Keratinocyte (primary cell): ENCODE measurements around the gene MAP4K3. TPM values are rescaled to one million over a fixed set of nuclear protein-coding genes. Genes with fewer than 3 reads are reported as not detected.

ENCODE experiments used
- DNase-seq: peaks from one replicate; pipeline ENCODE4 v3.0.0-alpha.2; 2011; ENCODE audit warnings: low read depth, missing footprints, low spot score
- FAIRE-seq: peaks from 2 replicates; lab custom pipeline; 2011; peaks lifted over from hg19 to GRCh38; lab: Jason Lieb, UNC
- H2AFZ ChIP-seq: 2 replicates; pipeline ENCODE4 v1.6.0; 2012; ENCODE audit warnings: low read length, control low read depth, inconsistent platforms; ENCODE audit not compliant: control insufficient read depth
- H3K27ac ChIP-seq: 2 replicates; pipeline ENCODE4 v1.5.1; 2011; ENCODE audit warnings: low read length; ENCODE audit not compliant: control insufficient read depth, insufficient read depth
- H3K27me3 ChIP-seq: 3 replicates; pipeline ENCODE4 v1.6.0; 2011; ENCODE audit warnings: low read length; ENCODE audit not compliant: control insufficient read depth, insufficient read depth; ENCODE audit errors: extremely low read depth
- H3K36me3 ChIP-seq, 2 experiments: 2 replicates in 1 of 2; 3 replicates in 1 of 2; pipeline ENCODE4 v1.5.1; 2011; ENCODE audit warnings: low read length in 2 of 2, mild to moderate bottlenecking in 1 of 2; ENCODE audit not compliant: control insufficient read depth in 2 of 2, insufficient read depth in 2 of 2; ENCODE audit errors: extremely low read depth in 1 of 2
- H3K4me1 ChIP-seq: 3 replicates; pipeline ENCODE4 v1.5.1; 2011; ENCODE audit warnings: low read length; ENCODE audit not compliant: control insufficient read depth, insufficient read depth; ENCODE audit errors: extremely low read depth
- H3K4me2 ChIP-seq: 3 replicates; pipeline ENCODE4 v1.6.0; 2011; ENCODE audit warnings: low read depth, low read length; ENCODE audit not compliant: control insufficient read depth, insufficient read depth; ENCODE audit errors: extremely low read depth
- H3K4me3 ChIP-seq, 3 experiments: fragments of 200-600 bp in 1 of 3; sonication (generic) in 1 of 3; 2 replicates in 2 of 3; 3 replicates in 1 of 3; pipeline ENCODE4 v1.5.1; 2011 to 2016; ENCODE audit warnings: low read length in 3 of 3, mild to moderate bottlenecking in 3 of 3, control low read depth in 2 of 3, inconsistent platforms in 1 of 3, low read depth in 1 of 3, mixed read lengths in 1 of 3, mixed run types in 1 of 3, moderate library complexity in 1 of 3; ENCODE audit not compliant: control insufficient read depth in 2 of 3, insufficient read depth in 2 of 3; ENCODE audit errors: extremely low read depth in 1 of 3
- H3K79me2 ChIP-seq: 2 replicates; pipeline ENCODE4 v1.6.0; 2012; ENCODE audit warnings: low read length; ENCODE audit not compliant: control insufficient read depth, insufficient read depth
- H3K9ac ChIP-seq: 3 replicates; pipeline ENCODE4 v1.6.0; 2011; ENCODE audit warnings: low read length; ENCODE audit not compliant: control insufficient read depth, insufficient read depth; ENCODE audit errors: extremely low read depth
- H3K9me1 ChIP-seq: 3 replicates; pipeline ENCODE4 v1.6.0; 2011; ENCODE audit warnings: low read length; ENCODE audit not compliant: control insufficient read depth, insufficient read depth; ENCODE audit errors: extremely low read depth
- H3K9me3 ChIP-seq: 2 replicates; pipeline ENCODE4 v1.5.1; 2012; ENCODE audit warnings: low read depth, low read length; ENCODE audit not compliant: control insufficient read depth
- H4K20me1 ChIP-seq: 3 replicates; pipeline ENCODE4 v1.6.0; 2011; ENCODE audit warnings: low read length; ENCODE audit not compliant: control insufficient read depth, insufficient read depth; ENCODE audit errors: extremely low read depth
- EZH2 ChIP-seq: IDR thresholded peaks from one replicate; pipeline ENCODE4 v1.6.1; 2012; ENCODE audit warnings: inconsistent platforms, mild to moderate bottlenecking, low read length, moderate library complexity
- dilution Hi-C: fragments of 300-500 bp; cut with MboI; formaldehyde crosslinking; loops from one replicate; pipeline ENCODE4 v1.7.0; 2020; ENCODE audit warnings: low sequenced_read_pairs; ENCODE audit not compliant: extremely low pct_ligation_motif_present
- polyA plus RNA-seq, 5 experiments: library from polyadenylated mRNA; depleted of rRNA in 3 of 5; stranded (reverse) in 3 of 5; stranded (forward) in 1 of 5; unstranded in 1 of 5; fragments of >200 nt; gene quantifications; 1 replicate in 1 of 5; 2 replicates in 3 of 5; 3 replicates in 1 of 5; pipeline versions ENCODE4 v1.2.1 to v1.2.3, GENCODE V29; 2011 to 2012; ENCODE audit warnings: missing spikeins in 2 of 5, low read depth in 1 of 5, low replicate concordance in 1 of 5
- TF ChIP-seq, protein P1 (sequence below), 3 experiments: IDR thresholded peaks in 1 of 3; conservative IDR thresholded peaks in 1 of 3; optimal IDR thresholded peaks in 1 of 3; 2 replicates in 2 of 3; 3 replicates in 1 of 3; pipeline versions ENCODE3 to v1.5.1; 2011; ENCODE audit warnings: low read length in 3 of 3, mild to moderate bottlenecking in 3 of 3, moderate library complexity in 2 of 3, control low read depth in 1 of 3, inconsistent platforms in 1 of 3; ENCODE audit not compliant: insufficient read depth in 2 of 3; ENCODE audit errors: extremely low read depth in 1 of 3

Gene MAP4K3
- polyA plus RNA-seq, 1 donor (not counting 4 experiments of a cell fraction or from before 2014, with no cell fraction given), result 19.4 TPM

DNA sequence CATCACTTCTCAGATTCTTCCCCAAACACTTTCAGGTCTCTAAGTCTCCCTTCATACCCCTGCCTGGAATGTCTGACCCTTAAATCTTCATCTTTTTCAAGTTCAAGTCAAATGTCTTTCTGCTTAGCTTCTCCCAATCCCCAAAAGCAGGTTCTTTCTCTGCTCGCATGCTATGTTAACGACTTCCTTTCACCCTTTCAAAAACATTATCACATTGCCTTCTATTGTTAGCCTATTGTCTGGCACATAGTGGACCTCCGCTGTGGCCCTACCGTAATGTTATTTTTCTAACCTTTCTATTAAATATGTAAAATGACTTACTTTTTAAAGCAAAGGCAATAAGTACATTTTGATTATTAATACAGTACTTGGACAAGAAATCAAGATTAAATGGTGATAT lies 195.5 kb downstream of the MAP4K3 start:
- Histone ChIP-seq H4K20me1 (no peaks in the 10 kb centered on the region), H2AFZ (no peak overlapping the region), H3K9me3 (no peaks in the 10 kb centered on the region), H3K9ac (no peak overlapping the region), H3K27me3 (no peaks in the 10 kb centered on the region), H3K79me2 (no peaks in the 10 kb centered on the region), H3K36me3 (no peaks in the 10 kb centered on the region), H3K4me2 (no peak overlapping the region), H3K27ac (no peak overlapping the region), H3K9me1 (no peaks in the 10 kb centered on the region), H3K4me3 (no peak overlapping the region), H3K4me1 (no peaks in the 10 kb centered on the region)
- dilution Hi-C loops, result no loop called here
- no peak for TF ChIP-seq EZH2
- TF ChIP-seq, protein P1, sequence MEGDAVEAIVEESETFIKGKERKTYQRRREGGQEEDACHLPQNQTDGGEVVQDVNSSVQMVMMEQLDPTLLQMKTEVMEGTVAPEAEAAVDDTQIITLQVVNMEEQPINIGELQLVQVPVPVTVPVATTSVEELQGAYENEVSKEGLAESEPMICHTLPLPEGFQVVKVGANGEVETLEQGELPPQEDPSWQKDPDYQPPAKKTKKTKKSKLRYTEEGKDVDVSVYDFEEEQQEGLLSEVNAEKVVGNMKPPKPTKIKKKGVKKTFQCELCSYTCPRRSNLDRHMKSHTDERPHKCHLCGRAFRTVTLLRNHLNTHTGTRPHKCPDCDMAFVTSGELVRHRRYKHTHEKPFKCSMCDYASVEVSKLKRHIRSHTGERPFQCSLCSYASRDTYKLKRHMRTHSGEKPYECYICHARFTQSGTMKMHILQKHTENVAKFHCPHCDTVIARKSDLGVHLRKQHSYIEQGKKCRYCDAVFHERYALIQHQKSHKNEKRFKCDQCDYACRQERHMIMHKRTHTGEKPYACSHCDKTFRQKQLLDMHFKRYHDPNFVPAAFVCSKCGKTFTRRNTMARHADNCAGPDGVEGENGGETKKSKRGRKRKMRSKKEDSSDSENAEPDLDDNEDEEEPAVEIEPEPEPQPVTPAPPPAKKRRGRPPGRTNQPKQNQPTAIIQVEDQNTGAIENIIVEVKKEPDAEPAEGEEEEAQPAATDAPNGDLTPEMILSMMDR (optimal IDR thresholded peaks at IDR 0.05 in 1 of 3, IDR thresholded peaks at IDR 0.05 in 1 of 3, conservative IDR thresholded peaks at IDR 0.05 in 1 of 3; ENCODE audit: extremely low read depth in 1 of 3, insufficient read depth in 2 of 3, low read length in 3 of 3), result no peak
- no peak for DNase-seq
- FAIRE-seq, result no peak

- Histone ChIP-seq H4K20me1 (no peaks in the 10 kb centered on the region), H3K9ac (no peak overlapping the region), H3K4me3 (no peak overlapping the region), H3K79me2 (no peaks in the 10 kb centered on the region), H3K27me3 (no peaks in the 10 kb centered on the region), H3K36me3 (no peaks in the 10 kb centered on the region), H3K27ac (no peak overlapping the region), H2AFZ (no peak overlapping the region), H3K9me3 (no peaks in the 10 kb centered on the region), H3K4me2 (no peak overlapping the region), H3K4me1 (no peaks in the 10 kb centered on the region), H3K9me1 (no peaks in the 10 kb centered on the region)
- DNase-seq (no peak), FAIRE-seq (no peak)
- TF ChIP-seq, protein P1 (optimal IDR thresholded peaks at IDR 0.05 in 1 of 3, IDR thresholded peaks at IDR 0.05 in 1 of 3, conservative IDR thresholded peaks at IDR 0.05 in 1 of 3; ENCODE audit: extremely low read depth in 1 of 3, insufficient read depth in 2 of 3, low read length in 3 of 3), result no peak
- TF ChIP-seq EZH2, result no peak
- dilution Hi-C loops, result no loop called here
Measured at GRCh38 chr2:39240758-39241157, 196.3 kb downstream of the MAP4K3 start.
